Mammary epithelial cell (primary cell): ENCODE results near the gene PLEKHG4B.

ENCODE experiments used
- CTCF ChIP-seq, 2 donors: IDR thresholded peaks in 1 of 2; conservative IDR thresholded peaks in 1 of 2; 2 replicates each; pipeline ENCODE4 v1.5.1; 2011 to 2012; ENCODE audit warnings: inconsistent platforms in 2 of 2, low read length in 2 of 2, mild to moderate bottlenecking in 2 of 2, control low read depth in 1 of 2, low read depth in 1 of 2; ENCODE audit not compliant: insufficient read depth in 1 of 2; ENCODE audit errors: extremely low read depth in 1 of 2
- EZH2 ChIP-seq: IDR thresholded peaks from 2 replicates; pipeline ENCODE4 v1.6.1; 2012; ENCODE audit warnings: low read length, inconsistent platforms, borderline replicate concordance

- TF ChIP-seq CTCF (conservative IDR thresholded peaks at IDR 0.05 in 1 of 2, IDR thresholded peaks at IDR 0.05 in 1 of 2; ENCODE audit: extremely low read depth in 1 of 2, insufficient read depth in 1 of 2, low read depth in 1 of 2, low read length in 2 of 2) (no peak), EZH2 (no peak)
These were observed 36.9 kb upstream of the PLEKHG4B start for GRCh38 chr5:54876-55569.
